PC-3 (cell line): ENCODE data around the gene PKD2L2.

ENCODE experiments used
- EZH2phosphoT487 ChIP-seq: fragments of 300-600 bp; sonication (generic); IDR thresholded peaks from 2 replicates; pipeline ENCODE4 v1.6.1; 2018; ENCODE audit warnings: mild to moderate bottlenecking, antibody characterized with exemption, low read length, borderline replicate concordance
- TF ChIP-seq, protein P1 (sequence below): fragments of 300-600 bp; sonication (generic); conservative IDR thresholded peaks from 2 replicates; pipeline ENCODE4 v1.5.1; 2017; ENCODE audit warnings: antibody characterized with exemption, low read depth, mild to moderate bottlenecking, low read length

- TF ChIP-seq, protein P1, sequence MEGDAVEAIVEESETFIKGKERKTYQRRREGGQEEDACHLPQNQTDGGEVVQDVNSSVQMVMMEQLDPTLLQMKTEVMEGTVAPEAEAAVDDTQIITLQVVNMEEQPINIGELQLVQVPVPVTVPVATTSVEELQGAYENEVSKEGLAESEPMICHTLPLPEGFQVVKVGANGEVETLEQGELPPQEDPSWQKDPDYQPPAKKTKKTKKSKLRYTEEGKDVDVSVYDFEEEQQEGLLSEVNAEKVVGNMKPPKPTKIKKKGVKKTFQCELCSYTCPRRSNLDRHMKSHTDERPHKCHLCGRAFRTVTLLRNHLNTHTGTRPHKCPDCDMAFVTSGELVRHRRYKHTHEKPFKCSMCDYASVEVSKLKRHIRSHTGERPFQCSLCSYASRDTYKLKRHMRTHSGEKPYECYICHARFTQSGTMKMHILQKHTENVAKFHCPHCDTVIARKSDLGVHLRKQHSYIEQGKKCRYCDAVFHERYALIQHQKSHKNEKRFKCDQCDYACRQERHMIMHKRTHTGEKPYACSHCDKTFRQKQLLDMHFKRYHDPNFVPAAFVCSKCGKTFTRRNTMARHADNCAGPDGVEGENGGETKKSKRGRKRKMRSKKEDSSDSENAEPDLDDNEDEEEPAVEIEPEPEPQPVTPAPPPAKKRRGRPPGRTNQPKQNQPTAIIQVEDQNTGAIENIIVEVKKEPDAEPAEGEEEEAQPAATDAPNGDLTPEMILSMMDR = no peak
- no peak for TF ChIP-seq EZH2phosphoT487
These were observed 5.3 kb downstream of the PKD2L2 start for GRCh38 chr5:137894586-137894985.
